ENCODE measurements around the gene C1orf50.

- TF ChIP-seq CTCF (IDR thresholded peaks at IDR 0.05; ENCODE audit: extremely low read depth in 1 of 2, insufficient read depth in 1 of 2, low read depth in 1 of 2, low read length in 2 of 2) (peak; percentile 54 to 63), POLR2A (IDR thresholded peaks at IDR 0.05; ENCODE audit: low read depth, low read length) (peak; percentile 56), GATA2 (IDR thresholded peaks at IDR 0.05; ENCODE audit: insufficient read depth, insufficient read length, low read depth, low read length) (no peak), POLR2AphosphoS5 (IDR thresholded peaks at IDR 0.05; ENCODE audit: insufficient read depth, low read depth, low read length) (peak; percentile 47)
Observed at GRCh38 chr1:42765832-42766740, 963 bp upstream of the C1orf50 start.

Measured in endothelial cell of umbilical vein (primary cell).